NCI-H226 (cell line): Measurements from ENCODE around the gene RAD51AP2.
"Not testable (repeated sequence)": the region's sequence is repeated elsewhere in the genome, so short reads cannot be mapped to it uniquely, and the experiment has no call there.

Experiments
- DNase-seq: peaks from one replicate; pipeline ENCODE4 v3.0.0-alpha.2; 2015

Gene RAD51AP2

GRCh38 chr2:17518212-17519154 is at the start of gene RAD51AP2:
TSS of gene RAD51AP2 (minus strand) at chr2:17518440. CDS start at chr2:17518415, 25 bp downstream.
- peak; percentile 64 for DNase-seq

- not testable (repeated sequence) for DNase-seq
Measured at GRCh38 chr2:17565726-17566125, 47.5 kb upstream of the RAD51AP2 start.

GRCh38 chr2:17558878-17559277 is 40.6 kb upstream of the RAD51AP2 start:
- no peak for DNase-seq

GRCh38 chr2:17558053-17558452 is 39.8 kb upstream of the RAD51AP2 start:
- peak; percentile 45 for DNase-seq

- DNase-seq: peak; percentile 15
Measured at GRCh38 chr2:17557596-17557995, 39.4 kb upstream of the RAD51AP2 start.

- no peak for DNase-seq
Measured at GRCh38 chr2:17555150-17555549, 36.9 kb upstream of the RAD51AP2 start.

- DNase-seq: no peak
Measured at GRCh38 chr2:17550907-17551306, 32.7 kb upstream of the RAD51AP2 start.

- no peak for DNase-seq
Measured at GRCh38 chr2:17547737-17548136, 29.5 kb upstream of the RAD51AP2 start.

- no peak for DNase-seq
Measured at GRCh38 chr2:17547237-17547636, 29.0 kb upstream of the RAD51AP2 start.

- DNase-seq: no peak
Measured at GRCh38 chr2:17545680-17546613, 27.7 kb upstream of the RAD51AP2 start.

- DNase-seq: peak; percentile 10
Measured at GRCh38 chr2:17544256-17544655, 26.0 kb upstream of the RAD51AP2 start.

- DNase-seq: peak; percentile 16
Measured at GRCh38 chr2:17543848-17544247, 25.6 kb upstream of the RAD51AP2 start.

GRCh38 chr2:17543131-17543660 is 25.0 kb upstream of the RAD51AP2 start:
- no peak for DNase-seq

GRCh38 chr2:17542471-17542870 is 24.2 kb upstream of the RAD51AP2 start:
- no peak for DNase-seq

- no peak for DNase-seq
Measured at GRCh38 chr2:17541531-17541950, 23.3 kb upstream of the RAD51AP2 start.

GRCh38 chr2:17540813-17541530 is 22.7 kb upstream of the RAD51AP2 start:
- DNase-seq: no peak

- DNase-seq: peak; percentile 24
Measured at GRCh38 chr2:17540093-17540812, 22.0 kb upstream of the RAD51AP2 start, which contains the start of gene VSNL1. TSS of gene VSNL1 (plus strand) at chr2:17540696. CDS start at chr2:17592075, 51,379 bp downstream.

GRCh38 chr2:17539611-17540092 is 21.4 kb upstream of the RAD51AP2 start:
- no peak for DNase-seq

- peak; percentile 16 for DNase-seq
Measured at GRCh38 chr2:17538844-17539554, 20.8 kb upstream of the RAD51AP2 start.

GRCh38 chr2:17538022-17538843 is 20.0 kb upstream of the RAD51AP2 start:
- no peak for DNase-seq
